EH (cell line): ENCODE results near the gene SLC22A31.
"Not testable (repeated sequence)": the region's sequence is repeated elsewhere in the genome, so short reads cannot be mapped to it uniquely, and the experiment has no call there.

ENCODE experiments used
- DNase-seq: peaks from one replicate; pipeline ENCODE4 v3.0.0-alpha.2; 2015; ENCODE audit warnings: low read depth

SLC22A31 gene

DNA sequence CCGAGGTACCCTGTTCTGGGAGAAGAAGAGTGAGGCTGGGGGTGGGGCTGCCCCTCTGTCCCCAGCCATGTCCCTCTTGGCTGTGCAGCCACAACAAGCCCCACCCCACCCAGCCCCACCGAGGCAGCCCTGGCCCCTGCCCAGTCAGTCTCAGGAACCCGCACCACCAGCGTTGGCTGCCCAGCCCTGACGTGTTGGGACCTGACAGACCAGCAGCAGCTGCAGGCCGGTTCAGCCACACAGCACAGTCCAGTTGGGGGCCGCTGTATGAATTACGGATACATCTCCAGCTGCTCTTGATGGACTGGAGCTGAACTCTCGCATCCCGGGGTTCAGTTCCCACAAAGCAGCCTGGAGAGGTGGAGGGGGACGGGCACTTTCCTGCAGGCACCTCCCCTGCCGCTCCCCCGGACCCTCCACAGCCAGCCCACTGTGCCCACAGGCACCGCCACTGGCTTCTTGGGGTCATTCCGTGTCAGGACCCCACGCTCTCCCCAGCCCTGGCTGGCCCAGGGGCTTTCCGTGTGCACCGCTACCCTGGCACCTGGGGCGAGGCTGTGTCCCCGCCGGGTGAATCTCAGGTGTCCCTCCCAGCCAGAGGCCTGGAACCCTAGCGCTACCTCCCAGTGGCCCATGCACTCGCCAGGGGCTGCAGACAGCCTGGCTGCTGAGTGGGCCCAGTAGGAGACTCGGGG, 21.7 kb downstream of the SLC22A31 start:
- no peak for DNase-seq

DNA sequence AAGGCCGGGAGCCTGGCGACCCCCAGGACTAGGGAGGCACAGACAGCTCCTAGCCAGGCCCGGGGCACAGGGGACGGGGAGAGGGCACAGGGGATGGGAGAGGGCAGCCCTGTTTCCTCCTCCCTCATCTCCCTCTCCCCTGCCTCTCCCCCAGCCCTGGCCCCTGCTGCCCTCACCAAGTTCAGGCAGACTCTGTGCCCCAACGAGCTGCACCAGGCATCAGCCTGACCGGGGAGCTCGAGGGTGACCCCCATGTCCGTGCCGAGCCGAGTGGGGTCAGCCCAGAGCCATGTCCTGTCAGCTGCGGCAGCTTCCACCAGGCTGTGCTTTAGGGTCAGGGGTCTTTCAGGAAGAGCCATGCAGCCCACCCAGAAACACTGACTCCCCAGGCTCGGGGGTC, 22.8 kb downstream of the SLC22A31 start:
- DNase-seq = no peak

DNA sequence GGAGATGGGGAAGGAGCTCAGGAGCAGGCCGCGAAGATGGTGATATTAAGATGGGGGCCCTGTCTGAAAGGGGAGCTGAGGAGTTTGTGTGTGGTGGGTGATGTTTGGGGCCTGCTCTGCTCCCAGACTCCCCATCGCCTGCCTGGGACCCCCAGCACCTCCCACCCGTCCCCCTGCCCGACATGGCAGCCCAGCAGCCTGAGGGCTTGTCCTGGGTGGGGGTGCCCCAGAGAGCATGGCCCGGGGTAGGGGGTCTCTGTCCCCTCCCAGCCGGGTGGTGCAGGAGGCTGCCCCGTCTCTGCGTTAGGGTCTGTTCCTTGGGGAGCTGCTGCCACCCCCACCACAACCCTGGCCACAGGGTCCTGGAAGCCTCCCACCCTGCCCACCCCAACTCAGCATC, 23.6 kb downstream of the SLC22A31 start:
- DNase-seq = no peak

DNA sequence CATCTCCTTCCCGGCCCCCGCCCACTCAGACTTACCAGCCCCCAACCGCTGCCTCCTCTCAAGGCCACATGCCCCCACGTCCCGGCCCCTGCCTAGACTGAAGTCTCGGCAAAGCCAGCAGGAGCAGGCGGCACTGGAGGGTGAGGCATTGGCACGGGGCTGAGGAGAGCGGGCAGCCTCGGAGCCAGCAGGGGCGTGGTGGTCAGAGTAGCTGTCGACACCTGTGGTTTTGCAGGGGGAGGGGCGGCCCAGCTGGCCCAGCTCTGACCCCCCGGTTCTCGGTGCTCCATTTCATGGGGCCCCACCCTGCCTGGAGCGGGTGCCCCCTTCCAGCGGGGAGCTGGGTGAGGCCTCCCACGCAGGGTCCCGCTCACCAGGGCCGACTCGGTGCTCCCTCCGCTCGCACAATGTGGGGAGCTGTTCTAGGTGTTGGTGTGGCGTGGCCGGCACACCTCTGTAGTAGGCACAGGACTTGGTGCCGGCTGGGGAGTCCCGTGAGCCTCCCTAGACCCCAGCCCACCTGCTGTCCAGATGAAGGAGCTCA, 24.1 kb downstream of the SLC22A31 start:
- DNase-seq = no peak

DNA sequence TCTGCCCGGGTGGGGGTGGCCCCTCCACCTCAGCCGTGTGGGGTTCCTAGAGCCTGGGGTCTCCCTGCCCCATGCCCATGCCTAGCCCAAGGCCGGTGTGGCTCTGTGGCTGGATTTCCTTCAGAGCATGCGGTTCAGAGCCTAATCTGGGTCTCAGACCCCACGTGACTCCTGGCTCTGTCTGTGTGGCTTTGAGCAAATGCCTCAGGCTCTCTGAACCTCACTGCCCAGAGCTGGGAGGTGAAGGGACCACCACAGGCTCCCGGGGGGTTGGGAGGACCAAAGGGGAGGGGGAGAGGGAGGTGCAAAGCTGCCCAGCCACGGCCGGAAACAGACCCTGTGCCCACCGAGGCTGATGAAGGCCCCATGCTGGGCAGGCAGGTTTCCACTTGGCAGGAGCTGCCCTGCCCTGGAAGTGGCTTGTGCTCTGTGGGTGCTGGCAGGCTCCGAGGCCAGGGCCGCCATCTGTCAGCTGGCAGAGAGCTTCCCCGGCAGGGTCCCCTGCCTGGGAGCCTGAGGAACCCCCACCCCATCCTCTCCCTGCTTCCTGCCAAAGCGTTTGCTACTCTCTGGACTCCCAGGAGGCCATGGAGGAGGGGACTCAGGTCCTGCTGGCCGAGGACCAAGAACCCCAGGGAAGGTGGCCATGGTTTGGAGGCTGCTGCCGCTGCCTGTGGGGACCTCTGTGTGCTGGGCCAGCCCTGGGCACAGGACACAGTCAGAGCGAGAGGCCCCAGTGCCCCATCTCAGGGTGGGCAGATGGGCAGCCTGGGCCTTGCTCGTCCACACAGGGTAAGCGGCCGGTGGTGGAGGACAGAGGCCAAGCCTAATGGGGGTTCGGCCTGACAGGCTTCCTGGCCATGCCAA, 24.8 kb downstream of the SLC22A31 start:
- DNase-seq = no peak

DNA sequence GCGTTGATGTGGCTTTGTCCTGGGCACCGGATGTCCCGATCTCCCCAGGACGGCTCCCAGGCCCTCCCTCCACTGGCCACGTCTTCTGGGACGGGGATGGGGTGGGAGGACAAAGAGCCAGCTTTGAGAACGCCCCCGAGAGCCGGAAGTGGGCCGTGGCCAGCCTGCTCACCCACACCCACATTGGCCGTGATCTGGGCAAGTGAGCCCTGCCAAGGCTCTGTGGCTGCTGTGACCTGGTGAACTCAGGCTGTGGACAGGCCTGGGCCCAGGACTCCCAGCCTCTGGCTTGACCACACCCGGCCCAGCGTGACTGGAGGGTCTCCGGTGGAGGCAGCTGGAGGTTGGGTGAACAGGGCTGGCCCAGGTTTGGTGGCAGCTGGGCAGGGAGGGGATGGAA, 25.5 kb downstream of the SLC22A31 start:
- no peak for DNase-seq

DNA sequence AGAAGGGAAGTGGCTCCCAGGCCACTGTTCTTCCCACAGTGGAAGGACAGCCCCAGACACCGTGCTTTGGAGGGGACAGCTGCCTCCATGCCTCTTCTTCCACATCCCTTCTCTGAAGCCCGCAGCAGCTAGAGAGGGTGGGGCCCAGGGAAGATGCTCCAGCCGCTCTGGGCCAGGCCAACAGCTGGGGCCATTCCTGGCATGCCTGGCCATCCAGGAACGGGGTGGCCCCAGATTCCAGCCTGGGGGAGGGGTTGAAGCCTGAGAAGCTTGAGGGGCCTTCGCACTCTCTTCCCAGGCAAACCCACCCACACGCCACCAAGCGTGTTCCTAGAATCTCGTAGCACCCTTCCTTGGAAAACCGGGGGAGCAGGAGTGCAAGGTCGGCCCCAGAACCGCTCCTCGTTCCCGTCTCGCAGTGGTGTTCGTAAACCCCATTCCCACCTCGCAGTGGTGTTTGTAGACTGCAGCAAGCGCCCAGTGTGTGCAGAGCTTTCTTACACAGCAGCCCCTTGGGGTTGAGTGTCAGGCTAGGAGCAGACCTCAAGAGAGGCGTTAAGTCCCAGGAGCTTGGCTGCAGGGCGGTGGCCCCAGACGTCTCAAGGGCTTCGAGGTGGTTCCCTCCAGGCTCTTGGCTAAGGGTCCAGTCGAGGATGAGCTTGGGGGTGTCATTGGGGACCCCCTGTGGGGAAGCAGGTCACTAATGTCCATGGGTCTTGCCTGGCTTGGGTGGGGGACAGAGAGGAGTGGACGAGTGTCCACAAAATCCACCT, 26.1 kb downstream of the SLC22A31 start:
- DNase-seq = no peak

DNA sequence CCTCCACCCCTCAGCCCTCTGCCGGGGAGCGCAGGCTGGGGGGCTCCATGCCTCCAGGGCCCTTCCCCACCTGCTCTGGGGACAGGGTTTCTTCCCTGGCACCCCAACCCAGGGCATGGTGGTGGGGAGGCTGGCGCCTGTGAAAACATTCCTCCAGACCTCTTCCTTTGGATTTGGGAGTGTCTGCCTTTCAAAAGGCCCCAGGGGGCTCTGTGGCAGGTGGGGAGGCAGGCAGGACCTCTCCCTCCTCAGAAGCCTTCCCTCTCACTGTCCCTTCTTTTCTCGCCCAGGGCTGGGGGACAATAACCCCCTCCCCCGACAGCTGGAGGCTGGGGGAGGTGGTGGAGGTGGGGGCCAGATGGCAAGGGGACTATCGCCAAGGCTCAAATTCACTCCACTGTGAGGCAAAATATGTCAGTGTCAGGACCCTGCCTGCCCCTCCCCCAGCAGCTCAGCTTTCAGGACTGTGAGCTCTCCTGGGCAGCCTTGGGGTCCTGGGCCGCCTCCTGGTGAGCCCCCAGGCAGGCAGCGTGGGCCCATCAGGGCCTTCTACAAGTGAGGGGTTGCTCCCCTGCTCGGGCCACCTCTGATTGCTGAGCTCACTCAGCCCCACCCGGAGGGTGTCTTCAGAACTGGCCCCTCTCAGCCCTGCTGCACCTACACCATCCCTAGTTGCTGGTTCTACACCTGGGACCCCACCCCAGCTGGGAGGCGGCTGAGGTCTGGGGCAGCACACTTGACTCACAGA, 27.0 kb downstream of the SLC22A31 start:
- no peak for DNase-seq

DNA sequence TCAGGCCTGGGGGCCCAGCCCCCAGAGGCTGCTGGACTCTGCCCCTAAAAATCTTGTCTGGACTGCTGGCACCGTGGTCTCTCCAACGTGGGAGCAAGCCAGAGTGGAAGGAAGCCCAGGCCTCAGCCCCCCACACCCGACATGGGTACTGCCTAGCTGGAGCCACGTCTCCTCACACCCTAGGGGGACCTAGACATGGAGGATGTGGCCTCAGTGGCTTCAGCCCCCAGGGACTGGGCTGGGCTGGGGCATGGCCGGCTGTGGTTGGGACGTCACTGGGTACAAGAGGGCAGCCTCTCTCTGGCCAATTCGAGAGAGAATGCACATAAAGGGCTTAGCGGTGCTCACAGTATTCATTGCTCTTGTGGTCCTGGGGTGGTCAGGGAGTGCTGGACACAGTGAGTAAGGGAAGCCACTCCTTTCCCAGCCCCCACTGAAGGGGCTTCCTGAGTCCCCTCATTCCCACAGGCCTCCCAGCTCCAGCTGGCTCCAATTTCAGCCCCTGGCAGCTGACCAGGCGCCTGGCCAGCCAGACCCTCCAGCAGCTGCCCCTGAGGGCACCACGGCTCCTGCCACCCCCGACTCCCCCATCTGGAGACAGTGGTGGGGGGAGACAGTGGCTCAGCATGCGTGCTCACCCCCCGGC, 27.7 kb downstream of the SLC22A31 start:
- DNase-seq = no peak

DNA sequence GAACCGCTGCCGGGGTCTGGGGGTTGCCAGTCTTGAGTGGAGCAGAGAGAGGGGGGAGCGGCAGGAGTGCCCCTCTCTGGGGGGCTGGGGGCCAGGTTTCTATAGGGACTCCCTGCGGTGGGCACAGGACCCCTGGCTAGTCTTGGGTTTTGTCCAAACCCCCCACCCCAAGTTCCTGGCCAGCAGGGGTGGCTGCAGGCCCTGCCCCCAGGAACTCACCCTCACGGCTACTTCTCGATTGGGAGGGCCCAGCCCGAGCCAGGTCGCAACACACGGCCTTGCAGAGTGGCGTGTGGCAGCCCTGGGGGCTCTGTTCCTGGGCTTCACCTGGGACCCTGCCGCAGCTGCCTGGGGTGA, 28.2 kb downstream of the SLC22A31 start:
- no peak for DNase-seq

DNA sequence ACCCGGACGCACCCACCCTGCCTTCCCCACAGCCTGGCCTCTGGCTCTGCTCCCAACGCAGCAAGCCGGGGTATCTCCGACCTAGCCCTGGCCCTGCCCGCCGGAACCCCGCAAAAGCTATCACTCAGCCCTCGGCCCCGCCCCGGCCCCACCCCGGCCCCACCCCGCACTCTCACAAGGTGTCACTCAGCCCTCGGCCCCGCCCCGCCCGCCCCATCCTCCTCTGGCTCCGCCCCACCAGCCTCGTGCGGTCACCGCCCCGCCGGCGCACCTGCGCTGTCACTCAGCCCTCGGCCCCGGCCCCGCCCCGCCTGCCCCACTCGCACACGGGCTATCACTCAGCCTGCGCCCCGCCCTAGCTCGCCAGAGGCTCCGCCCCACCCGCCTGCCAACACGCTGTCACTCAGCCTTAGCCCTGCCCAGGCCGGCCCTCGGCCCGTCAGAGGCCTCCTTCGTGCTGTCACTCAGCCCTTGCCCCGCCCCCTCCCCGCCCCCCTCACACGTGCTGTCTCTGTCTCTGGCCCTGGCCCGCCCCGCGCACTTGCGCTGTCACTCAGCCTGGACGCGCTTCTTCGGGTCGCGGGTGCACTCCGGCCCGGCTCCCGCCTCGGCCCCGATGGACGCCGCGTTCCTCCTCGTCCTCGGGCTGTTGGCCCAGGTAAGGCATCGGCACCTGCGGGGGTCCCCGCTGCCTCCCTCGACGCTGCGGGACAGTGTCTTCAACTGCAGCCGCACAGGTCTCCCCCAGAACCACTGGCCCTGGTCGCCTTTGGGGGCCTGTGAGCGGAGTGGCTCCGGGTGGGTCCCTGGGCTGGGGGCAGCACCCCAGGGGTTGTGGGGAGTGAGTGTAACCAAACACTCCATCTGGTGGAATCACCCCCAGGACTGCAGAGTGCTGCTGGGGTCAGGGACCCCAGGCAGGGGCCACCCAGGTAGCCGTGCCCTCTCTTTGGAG, 28.8 kb downstream of the SLC22A31 start, which contains the start of gene CDH15:
Gene CDH15, plus strand, starts transcription at position 533 of the 955 bp plus-strand sequence. Its CDS starts 84 bp downstream, at position 617.
- DNase-seq = peak; percentile 89

DNA sequence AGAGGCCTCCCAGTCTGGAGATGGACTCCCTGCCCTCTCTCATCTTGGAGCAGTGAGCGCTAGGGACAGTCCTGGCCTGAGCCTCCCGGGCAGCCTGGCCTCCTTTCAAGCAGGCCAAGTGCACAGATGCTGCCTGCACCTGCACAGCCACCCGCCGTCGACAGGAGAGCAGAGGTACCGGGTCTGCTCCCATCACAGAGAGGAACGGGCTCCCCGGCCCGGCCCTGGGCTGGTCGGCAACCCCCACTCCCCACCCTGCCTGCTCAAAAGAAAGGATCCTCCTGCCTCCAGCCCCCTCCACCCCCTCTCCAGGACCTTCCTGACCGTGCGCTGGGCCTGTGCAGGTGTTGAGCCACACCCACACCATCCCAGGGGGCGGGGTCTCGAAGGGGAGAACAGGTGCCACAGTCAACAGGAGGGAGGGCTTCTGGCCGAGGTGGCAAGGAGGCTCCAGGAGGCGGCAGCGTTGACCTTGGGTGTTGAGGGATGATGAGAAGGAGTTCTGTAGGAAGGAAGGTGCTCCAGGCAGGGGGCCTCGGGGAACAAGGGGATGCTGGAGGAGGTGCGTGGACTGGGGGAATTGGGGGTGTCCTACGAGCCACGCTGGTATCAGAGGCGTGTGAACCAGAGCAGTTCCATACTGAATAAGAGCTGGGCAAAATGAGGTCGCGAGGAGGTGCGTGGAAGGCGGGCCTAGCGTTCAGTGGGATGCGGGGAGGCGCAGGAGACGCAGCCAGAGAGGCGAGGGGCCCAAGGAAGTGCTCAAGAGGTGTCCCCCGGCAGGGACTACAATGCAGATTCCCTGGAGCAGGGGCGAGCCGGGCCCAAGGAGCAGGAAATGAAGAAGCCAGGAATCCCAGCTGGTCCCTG, 29.8 kb downstream of the SLC22A31 start:
- no peak for DNase-seq

DNA sequence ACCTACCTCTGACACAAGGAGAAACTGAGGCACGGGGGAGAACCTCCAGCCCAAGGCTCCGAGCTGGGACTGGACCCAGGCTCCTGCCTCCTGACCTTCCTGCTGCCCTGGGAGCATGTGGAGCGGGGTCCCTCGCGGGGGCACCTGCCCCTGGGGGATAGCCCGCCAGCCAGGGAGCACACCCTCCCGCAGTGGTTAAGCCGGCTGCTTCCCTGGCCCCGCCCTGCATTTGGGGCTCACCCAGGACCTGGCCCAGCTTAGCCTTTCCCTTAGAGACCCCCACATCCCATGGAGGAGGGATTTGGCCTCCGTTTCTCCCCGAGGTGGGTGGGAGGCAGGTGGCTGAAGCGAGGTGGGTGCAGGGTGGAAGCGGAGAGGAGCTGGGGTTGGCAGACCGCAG, 30.6 kb downstream of the SLC22A31 start:
- DNase-seq = no peak

DNA sequence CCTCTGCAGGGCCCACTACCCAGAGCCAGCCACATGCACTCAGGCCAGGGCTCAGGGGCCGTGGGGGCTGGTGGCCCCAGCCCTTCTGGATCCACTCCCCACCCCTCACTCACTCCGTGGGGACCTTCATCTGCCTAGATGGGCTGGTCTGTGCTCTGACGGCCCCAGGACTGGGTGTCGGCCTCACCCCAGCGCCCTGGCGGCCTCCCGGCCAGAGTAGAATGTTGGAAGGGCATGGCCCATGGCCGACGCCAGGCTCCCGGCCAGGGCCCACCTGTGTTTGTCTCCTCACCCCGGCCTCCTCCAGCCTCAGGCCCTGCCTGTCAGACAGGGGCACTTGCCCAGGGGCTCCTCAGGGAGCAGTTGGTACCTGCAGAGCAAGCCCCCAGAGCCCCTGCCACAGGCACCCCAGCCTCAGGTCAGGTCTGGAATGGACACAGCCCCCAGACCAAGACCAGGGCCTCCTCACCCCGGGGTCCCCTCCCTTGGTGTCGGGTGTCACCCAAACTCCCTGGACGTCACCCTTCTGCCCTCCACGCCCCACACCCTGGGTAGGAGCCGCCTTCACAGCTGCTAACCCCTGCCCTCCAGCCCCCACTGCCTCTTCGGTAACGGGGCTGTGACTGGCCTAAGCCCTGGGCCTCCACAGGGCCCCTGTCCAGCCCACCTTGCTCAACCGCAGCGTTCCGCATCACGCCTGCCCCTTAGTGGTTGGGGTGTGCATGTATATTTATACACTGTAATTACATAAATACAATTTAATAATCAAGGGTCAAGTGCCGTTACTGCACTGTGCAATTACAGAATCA, 31.8 kb downstream of the SLC22A31 start:
- no peak for DNase-seq

DNA sequence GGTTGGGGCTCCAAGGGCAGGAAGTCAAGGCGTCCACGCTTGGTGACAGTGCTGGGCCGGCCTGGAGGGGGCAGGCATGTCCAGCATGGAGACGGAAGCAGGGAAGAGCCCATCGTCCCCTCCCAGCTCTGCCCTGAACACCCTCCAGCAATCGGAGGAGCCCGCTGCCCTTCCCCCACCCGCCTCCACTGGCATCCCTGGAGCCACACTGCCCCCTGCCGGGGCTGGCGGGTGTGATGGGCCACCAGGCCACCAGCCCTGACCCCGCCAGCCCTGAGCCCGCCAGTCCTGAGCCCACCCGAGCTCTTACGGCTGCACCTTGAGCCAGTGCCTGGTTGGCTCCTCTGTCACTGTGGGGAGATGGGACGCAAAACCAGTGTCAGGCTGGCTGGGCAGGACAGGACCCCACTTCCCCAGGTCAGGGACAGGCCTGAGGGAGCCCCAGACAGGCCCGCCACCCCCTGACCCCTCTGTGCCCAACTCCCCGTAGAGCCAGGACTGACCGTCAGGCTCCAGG, 32.9 kb downstream of the SLC22A31 start:
- DNase-seq = peak; percentile 82

DNA sequence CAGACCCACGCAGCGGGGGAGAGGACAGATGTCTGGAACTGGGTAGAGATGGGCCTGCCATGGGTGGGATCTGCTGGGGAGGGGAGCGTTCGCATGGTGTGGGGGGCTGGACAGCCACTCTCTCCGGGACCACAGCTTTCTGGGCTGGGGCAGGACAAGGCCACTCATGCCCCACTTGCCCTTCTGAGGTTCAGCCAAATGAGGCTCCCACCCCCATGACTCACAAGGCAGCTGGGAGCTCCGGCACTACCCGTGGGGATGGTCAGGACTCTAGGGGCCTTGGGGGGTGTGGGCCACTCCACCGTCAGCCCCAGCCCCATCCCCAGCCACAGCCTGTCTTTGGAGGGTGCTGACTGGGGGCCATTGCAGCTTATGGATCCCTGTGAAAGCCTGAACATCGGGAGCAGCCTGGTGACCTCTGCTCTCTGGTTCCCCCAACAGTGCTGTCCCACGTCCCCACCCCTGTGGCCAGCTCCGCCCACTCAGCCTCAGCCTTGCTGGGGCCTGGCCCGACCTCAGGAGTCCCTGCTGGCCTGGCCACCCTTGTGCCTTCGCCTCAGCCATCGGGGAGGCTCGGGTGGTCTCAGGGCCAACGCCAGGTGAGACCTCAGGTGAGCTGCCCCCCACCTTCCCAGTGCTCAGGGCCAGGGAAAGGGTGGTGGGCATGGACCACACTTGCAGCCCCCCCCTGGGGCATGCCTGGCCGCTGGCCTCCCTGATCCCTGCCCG, 33.5 kb downstream of the SLC22A31 start:
- no peak for DNase-seq

DNA sequence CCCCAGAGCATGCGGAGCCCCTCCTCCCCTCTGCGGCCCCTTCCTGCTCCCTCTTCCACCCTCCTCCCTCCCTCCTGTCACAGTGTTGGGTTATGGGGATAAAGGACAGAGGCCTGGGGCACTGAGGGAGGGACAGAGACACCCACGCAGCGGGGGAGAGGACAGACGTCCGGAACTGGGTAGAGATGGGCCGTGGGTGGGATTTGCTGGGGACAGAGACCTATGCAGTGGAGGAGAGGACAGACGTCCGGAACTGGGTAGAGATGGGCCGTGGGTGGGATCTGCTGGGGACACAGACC, 34.7 kb downstream of the SLC22A31 start:
- not testable (repeated sequence) for DNase-seq
